Large intestine (tissue), 3 donors: ENCODE results near the gene NEGR1. TPM values are rescaled to one million over a fixed set of nuclear protein-coding genes. Genes with fewer than 3 reads are reported as not detected.
A peak's percentile ranks its signal among the peaks of the same experiment; 100 is the strongest.

Source experiments
- DNase-seq, 2 donors: peaks; one replicate each; pipeline versions ENCODE4 v3.0.0 to v3.0.0-alpha.2; 2013
- H3K27ac ChIP-seq: one replicate; pipeline ENCODE4 v1.5.1; 2013; ENCODE audit warnings: low read length
- H3K27me3 ChIP-seq: 2 replicates; pipeline ENCODE4 v1.6.1; 2013; ENCODE audit warnings: low read length; ENCODE audit not compliant: control insufficient read depth, insufficient read depth
- H3K36me3 ChIP-seq: 2 replicates; pipeline ENCODE4 v1.6.1; 2013; ENCODE audit warnings: low read length; ENCODE audit not compliant: control insufficient read depth, insufficient read depth
- H3K4me1 ChIP-seq: one replicate; pipeline ENCODE4 v1.6.1; 2013; ENCODE audit warnings: low read length; ENCODE audit not compliant: control insufficient read depth, insufficient read depth
- H3K4me3 ChIP-seq: one replicate; pipeline ENCODE4 v1.5.1; 2013; ENCODE audit warnings: low read length
- H3K9me3 ChIP-seq: one replicate; pipeline ENCODE4 v1.6.1; 2013; ENCODE audit warnings: mild to moderate bottlenecking, low read depth, low read length, moderate library complexity; ENCODE audit not compliant: control insufficient read depth
- WGBS: methylation state at CpG from one replicate; pipeline ENCODE4 v1.1.5; 2013; ENCODE audit warnings: low lambda C conversion rate; ENCODE audit not compliant: insufficient coverage; 5-methylcytosine and 5-hydroxymethylcytosine counted together
- polyA plus RNA-seq: library from polyadenylated mRNA; unstranded; fragments of 120-200 nt; gene quantifications from one replicate; pipeline ENCODE4 v1.2.1, GENCODE V29; 2013

NEGR1 gene
- polyA plus RNA-seq, 1 donor = 9.9 TPM

DNA sequence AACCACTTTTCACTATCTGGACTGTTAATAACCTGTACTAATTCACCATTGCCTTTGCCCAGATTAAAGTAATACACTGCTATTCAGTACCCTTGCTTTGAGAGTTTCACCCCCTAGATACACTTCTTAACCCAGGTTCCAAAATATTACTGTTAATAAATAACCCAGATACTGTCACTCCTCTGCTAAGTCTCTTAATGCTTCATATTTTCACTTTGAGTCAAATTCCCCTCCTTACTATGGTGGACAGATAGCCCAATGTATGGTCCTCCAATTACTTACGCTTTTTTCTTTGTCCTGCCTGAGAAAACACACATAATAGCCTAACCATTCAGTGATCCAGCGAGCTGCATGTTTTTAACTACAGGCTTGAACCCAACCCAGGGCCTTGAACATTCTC lies 152.5 kb downstream of the NEGR1 start:
- Histone ChIP-seq H3K36me3 (no peaks in the 10 kb centered on the region), H3K4me3 (no peak overlapping the region), H3K27me3 (no peaks in the 10 kb centered on the region), H3K9me3 (no peaks in the 10 kb centered on the region), H3K27ac (no peak overlapping the region), H3K4me1 (no peaks in the 10 kb centered on the region)
- WGBS = no CpG with 5 or more reads among the region's 2 CpGs
- no peak for DNase-seq

DNA sequence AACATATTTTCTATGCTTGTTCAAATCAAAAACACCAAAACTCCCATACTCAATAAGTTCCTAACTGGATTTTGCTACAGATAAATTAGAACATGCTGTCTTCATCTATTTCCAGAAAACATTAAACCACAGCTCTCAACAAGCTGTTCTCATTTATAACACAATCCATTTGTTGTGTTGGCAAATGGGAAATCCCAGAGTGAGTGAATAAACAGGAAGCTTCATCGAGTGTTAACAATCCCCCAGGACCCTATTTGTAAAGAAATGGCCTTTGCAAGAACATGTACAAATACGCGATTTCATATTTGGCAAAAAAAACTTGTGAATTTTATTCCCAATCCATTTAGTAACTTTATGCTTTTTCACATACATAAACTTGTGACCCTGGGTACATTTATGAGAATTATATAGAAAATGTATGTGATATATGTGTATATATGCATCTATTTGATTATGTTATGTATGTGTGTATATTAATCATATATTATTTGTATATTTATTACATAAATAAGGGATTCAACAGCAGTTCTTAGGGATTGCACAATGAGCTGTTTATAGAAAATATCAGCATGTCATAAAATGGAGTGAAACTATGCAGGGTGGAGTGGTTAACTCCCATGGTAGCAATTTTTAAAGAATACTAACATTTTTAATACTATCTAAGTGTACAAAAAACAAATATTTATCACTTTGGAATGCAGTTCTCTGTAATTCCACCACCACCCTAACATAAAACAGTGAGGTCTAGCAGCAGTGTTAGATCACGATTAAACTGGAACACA lies 160.0 kb downstream of the NEGR1 start:
- 72% methylated on average over 3 of the region's 4 CpGs for WGBS
- Histone ChIP-seq H3K9me3 (no peaks in the 10 kb centered on the region), H3K4me3 (no peak overlapping the region), H3K27me3 (no peaks in the 10 kb centered on the region), H3K4me1 (no peaks in the 10 kb centered on the region), H3K36me3 (no peaks in the 10 kb centered on the region), H3K27ac (no peak overlapping the region)
- DNase-seq = peak; percentile 1 to 3

DNA sequence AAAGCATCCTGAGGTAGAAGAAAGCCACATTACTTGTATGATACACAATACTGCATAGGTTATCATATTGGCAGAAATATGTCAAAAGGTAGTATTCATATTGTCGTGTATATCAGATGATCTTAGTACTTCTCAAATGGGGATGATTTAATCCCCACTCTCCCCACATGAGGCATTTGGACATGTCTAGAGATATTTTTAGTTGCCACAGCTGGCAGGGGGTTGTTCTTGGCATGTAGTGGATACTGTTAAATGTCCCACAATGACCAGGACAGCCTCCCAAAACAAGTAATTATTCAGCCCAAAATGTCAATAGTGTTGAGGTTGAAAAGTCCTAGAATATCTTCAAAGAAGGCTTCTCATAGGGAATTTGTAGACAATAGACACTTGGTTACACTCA lies 162.8 kb downstream of the NEGR1 start:
- WGBS = no CpG with 5 or more reads among the region's 1 CpG
- Histone ChIP-seq H3K36me3 (no peaks in the 10 kb centered on the region), H3K9me3 (no peaks in the 10 kb centered on the region)

DNA sequence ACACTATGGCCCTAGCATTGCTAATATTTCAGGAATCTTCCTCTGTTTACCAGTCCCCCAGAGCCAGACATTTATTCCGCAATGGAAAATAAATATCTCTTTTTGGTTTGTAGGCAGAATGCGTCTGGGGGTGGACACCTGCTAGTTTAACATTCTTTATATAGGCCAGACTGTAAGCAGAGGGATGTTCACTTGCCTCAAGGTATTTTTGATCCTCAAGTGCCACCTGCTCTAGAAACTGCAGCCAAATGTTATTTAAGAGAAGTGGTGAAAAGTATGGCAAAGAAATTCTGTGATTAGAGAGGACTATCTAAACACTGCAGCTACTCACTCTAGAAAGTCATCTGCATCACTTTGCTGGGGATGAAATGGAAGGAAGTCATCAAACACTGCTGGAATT lies 164.7 kb downstream of the NEGR1 start:
- no peaks in the 10 kb centered on the region for H3K36me3 ChIP-seq
- H3K4me3 ChIP-seq = no peak overlapping the region
- H3K4me1 ChIP-seq = no peaks in the 10 kb centered on the region
- no peak overlapping the region for H3K27ac ChIP-seq
- H3K9me3 ChIP-seq = no peaks in the 10 kb centered on the region
- WGBS = no CpG with 5 or more reads among the region's 2 CpGs
- DNase-seq = no peak
- H3K27me3 ChIP-seq = no peaks in the 10 kb centered on the region

More for the DNA sequence above, 162.8 kb downstream of the NEGR1 start:
- no peak for DNase-seq
- no peaks in the 10 kb centered on the region for H3K4me1 ChIP-seq
- H3K4me3 ChIP-seq = no peak overlapping the region
- H3K27ac ChIP-seq = no peak overlapping the region
- H3K27me3 ChIP-seq = no peaks in the 10 kb centered on the region

DNA sequence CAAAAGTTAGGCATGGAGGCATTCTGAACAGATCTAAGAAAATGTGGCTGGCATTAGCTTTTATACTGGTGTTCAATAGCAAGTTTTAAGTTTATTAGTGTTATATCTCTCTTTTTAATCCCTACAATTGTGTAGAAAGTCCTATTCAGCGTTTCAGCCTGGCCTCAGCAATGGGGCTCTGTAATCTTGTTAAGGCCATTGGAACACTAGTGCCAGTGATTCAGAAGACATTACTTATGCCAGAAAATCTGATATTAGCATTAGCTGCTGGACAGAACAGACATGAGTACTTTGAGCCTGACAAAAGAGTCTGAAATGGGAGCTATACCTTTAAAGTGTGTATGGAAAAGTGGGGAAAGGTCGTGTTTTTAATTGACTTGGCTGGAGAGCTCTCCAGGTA lies 167.0 kb downstream of the NEGR1 start:
- DNase-seq = no peak
- WGBS = 75% methylated on average over 1 of the region's 2 CpGs
- no peak overlapping the region for H3K27ac ChIP-seq
- H3K36me3 ChIP-seq = no peaks in the 10 kb centered on the region
- no peaks in the 10 kb centered on the region for H3K27me3 ChIP-seq
- H3K9me3 ChIP-seq = no peaks in the 10 kb centered on the region
- H3K4me3 ChIP-seq = no peak overlapping the region
- no peaks in the 10 kb centered on the region for H3K4me1 ChIP-seq

DNA sequence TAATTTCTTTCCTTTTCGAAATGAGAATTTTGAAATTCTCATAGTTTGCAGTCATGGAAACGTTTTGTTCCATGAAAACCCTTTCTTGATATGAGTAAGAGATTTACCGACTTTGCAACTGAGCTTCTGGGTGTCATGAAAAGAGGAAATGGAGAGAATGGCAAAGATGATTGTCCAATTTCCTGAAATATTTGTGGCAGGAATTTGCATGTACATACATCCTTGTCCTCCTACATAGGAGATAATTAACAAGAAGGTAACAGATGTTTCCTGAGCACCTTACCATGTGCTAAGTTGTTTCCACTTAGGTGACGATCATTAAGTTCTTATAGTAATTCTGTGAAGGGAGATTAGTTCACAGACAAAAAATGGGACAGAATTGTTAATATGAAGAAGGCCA lies 170.7 kb downstream of the NEGR1 start:
- H3K9me3 ChIP-seq = no peaks in the 10 kb centered on the region
- no peak overlapping the region for H3K27ac ChIP-seq
- 94% methylated on average over 3 of the region's 4 CpGs for WGBS

DNA sequence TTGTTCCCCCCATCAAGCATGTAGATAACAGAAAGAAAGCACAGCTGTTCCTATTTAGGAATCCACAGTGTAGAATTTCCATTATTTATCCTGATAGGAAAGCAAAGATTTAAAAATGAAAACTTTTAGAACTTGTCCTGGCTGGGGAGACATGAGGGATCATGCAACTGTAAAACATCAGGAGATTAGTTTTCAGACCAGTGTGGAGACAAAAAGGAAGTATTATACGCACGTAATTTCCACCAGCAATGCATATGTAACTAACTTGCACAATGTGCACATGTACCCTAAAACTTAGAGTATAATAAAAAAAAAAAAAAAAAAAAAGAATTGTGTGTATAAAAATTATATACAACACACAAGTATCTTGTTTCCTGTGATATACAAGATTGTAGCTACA lies 172.4 kb downstream of the NEGR1 start:
- no peak for DNase-seq
- Histone ChIP-seq H3K27me3 (no peaks in the 10 kb centered on the region), H3K4me1 (no peaks in the 10 kb centered on the region), H3K36me3 (no peaks in the 10 kb centered on the region), H3K4me3 (no peak overlapping the region), H3K27ac (no peak overlapping the region), H3K9me3 (no peaks in the 10 kb centered on the region)
- no CpG with 5 or more reads among the region's 2 CpGs for WGBS

More for the DNA sequence above, 170.7 kb downstream of the NEGR1 start:
- Histone ChIP-seq H3K4me3 (no peak overlapping the region), H3K4me1 (no peaks in the 10 kb centered on the region), H3K36me3 (no peaks in the 10 kb centered on the region), H3K27me3 (no peaks in the 10 kb centered on the region)
- DNase-seq = no peak

DNA sequence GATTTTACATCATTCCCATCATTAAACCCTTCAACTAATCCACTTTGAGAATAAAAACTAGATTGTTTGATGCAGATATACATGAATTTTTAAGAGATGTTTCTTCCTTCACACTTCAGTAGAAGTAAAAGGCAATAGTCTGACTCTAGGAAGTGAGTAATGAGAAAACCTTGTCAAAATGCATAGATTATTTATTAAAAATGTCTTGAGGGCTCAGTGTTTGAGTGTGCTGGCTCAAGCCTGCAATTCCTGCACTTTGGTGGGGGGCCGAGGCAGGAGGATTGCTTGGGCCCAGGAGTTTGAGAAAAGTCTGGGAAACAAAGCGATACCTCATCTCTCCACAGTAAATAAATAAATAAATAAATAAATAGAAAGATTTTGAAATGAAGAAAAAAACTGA lies 177.1 kb downstream of the NEGR1 start:
- H3K27ac ChIP-seq = no peak overlapping the region
- WGBS = 100% methylated on average over 1 of the region's 2 CpGs
- no peaks in the 10 kb centered on the region for H3K9me3 ChIP-seq
- no peaks in the 10 kb centered on the region for H3K27me3 ChIP-seq
- H3K4me3 ChIP-seq = no peak overlapping the region
- H3K36me3 ChIP-seq = no peaks in the 10 kb centered on the region
- no peaks in the 10 kb centered on the region for H3K4me1 ChIP-seq
- no peak for DNase-seq

DNA sequence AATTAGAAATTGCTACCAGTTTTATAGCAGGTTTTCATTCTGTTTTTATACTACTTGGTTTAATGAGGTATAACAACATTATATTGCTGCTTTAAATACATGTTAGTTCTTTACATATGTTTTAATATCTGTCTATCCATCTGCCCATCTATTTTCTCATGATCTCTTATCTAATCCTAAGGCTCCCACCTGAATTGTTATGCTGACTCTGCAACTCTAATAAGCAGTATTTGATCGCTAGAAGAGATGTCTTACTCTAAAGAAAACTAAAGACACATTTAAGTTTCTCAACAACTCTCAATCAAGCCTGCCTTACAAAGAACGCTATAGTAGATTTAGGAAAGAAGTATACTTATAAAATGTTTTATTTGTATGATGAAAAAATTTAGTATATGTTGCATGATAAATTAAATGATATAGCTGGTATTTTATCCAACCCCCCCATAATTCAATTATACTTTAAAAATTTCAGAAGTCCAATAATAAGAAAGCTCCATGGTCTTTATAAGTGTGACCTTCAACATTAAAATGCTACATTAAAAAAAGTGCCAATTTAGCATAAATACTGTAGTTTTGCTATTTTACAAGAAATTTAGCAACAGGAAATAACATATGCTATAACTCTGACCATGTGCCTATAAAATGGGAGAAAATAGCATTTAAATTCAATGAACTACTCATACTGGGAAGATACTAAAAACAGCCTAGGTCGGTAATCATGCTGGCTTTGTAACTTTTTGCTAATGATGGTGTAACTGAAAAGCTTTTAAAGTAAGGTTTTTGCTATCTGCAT lies 180.3 kb downstream of the NEGR1 start:
- no peaks in the 10 kb centered on the region for H3K27me3 ChIP-seq

DNA sequence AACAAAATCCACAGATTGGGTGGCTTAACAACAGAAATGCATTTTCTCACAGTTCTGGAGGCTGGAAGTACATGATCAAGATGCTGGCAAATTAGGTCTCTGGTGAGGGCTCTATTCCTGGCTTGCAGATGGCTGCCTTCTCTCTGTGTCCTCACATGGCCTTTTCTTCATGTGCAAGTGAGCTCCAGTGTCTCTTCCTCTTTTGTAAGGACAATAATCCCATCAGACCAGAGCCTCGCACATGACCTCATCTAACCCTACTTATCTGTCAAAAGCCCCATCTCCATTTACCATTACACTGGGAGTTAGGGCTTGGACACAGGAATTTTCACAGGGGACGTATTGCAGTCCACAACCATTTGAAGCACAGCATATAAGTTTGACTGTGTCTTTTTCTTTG lies 181.6 kb downstream of the NEGR1 start:
- no CpG with 5 or more reads among the region's 2 CpGs for WGBS
- Histone ChIP-seq H3K9me3 (no peaks in the 10 kb centered on the region), H3K4me3 (no peak overlapping the region), H3K36me3 (no peaks in the 10 kb centered on the region), H3K27ac (no peak overlapping the region), H3K4me1 (no peaks in the 10 kb centered on the region), H3K27me3 (no peaks in the 10 kb centered on the region)
- DNase-seq = no peak

More for the DNA sequence above, 180.3 kb downstream of the NEGR1 start:
- H3K4me1 ChIP-seq = no peaks in the 10 kb centered on the region
- no peak overlapping the region for H3K27ac ChIP-seq
- DNase-seq = no peak
- no CpG with 5 or more reads among the region's 3 CpGs for WGBS
- no peaks in the 10 kb centered on the region for H3K9me3 ChIP-seq
- no peaks in the 10 kb centered on the region for H3K36me3 ChIP-seq
- H3K4me3 ChIP-seq = no peak overlapping the region
